SK-N-SH (cell line): ENCODE data around the gene DEAF1. TPM values are rescaled to one million over a fixed set of nuclear protein-coding genes. Genes with fewer than 3 reads are reported as not detected.

Experiments
- CTCF ChIA-PET: fragments of 300-600, 350-600 bp; formaldehyde crosslinking; extraction: SDS; loops from one replicate; lab custom pipeline; 2021; lab: Yijun Ruan, JAX
- POLR2A ChIA-PET: fragments of 350-600 bp; sonication (Branson Sonifier 250); formaldehyde crosslinking; extraction: SDS; loops from one replicate; lab custom pipeline; 2020; ENCODE audit warnings: antibody characterized with exemption, inconsistent platforms; lab: Yijun Ruan, JAX
- DNase-seq: peaks from one replicate; pipeline ENCODE4 v3.0.0; 2012
- H2AFZ ChIP-seq: fragments of 200-600 bp; sonication (generic); 2 replicates; pipeline ENCODE4 v1.8.1; 2016; ENCODE audit warnings: antibody characterized with exemption, mild to moderate bottlenecking, low read depth
- H3F3A ChIP-seq: fragments of 200-600 bp; sonication (generic); replicated peaks from 2 replicates; pipeline ENCODE3; 2016; ENCODE audit warnings: antibody characterized with exemption, mild to moderate bottlenecking; ENCODE audit not compliant: insufficient read depth
- H3K27ac ChIP-seq, 2 experiments: fragments of 200-500 bp in 1 of 2; fragments of 200-600 bp in 1 of 2; sonication (Bioruptor generic) in 1 of 2; sonication (generic), shearing (Covaris generic) in 1 of 2; 2 replicates each; pipeline versions ENCODE4 v1.5.1 to v1.6.1; 2014 to 2016; ENCODE audit warnings: low read depth in 2 of 2, inconsistent platforms in 1 of 2, low read length in 1 of 2, mild to moderate bottlenecking in 1 of 2, mixed read lengths in 1 of 2
- H3K27me3 ChIP-seq: fragments of 200-600 bp; sonication (generic), shearing (Covaris generic); 2 replicates; pipeline ENCODE4 v1.6.1; 2016; ENCODE audit warnings: mixed run types; ENCODE audit not compliant: insufficient read depth
- H3K36me3 ChIP-seq, 2 experiments: fragments of 200-500 bp in 1 of 2; fragments of 200-600 bp in 1 of 2; sonication (Bioruptor generic) in 1 of 2; sonication (generic) in 1 of 2; replicated peaks in 1 of 2; 2 replicates each; pipeline versions ENCODE3 to v1.5.1; 2014 to 2016; ENCODE audit warnings: low read length in 1 of 2, mild to moderate bottlenecking in 1 of 2; ENCODE audit not compliant: insufficient read depth in 2 of 2, control insufficient read depth in 1 of 2
- H3K4me1 ChIP-seq, 2 experiments: fragments of 200-500 bp in 1 of 2; fragments of 200-600 bp in 1 of 2; sonication (Bioruptor generic) in 1 of 2; sonication (generic), shearing (Covaris generic) in 1 of 2; 2 replicates each; pipeline versions ENCODE4 v1.5.1 to v1.6.1; 2014 to 2016; ENCODE audit warnings: low read depth in 1 of 2, low read length in 1 of 2, mixed run types in 1 of 2; ENCODE audit not compliant: insufficient read depth in 2 of 2, control insufficient read depth in 1 of 2
- H3K4me2 ChIP-seq: fragments of 200-600 bp; sonication (generic), shearing (Covaris generic); 2 replicates; pipeline ENCODE4 v1.6.1; 2017; ENCODE audit warnings: mixed run types
- H3K4me3 ChIP-seq, 2 experiments: fragments of 200-500 bp in 1 of 2; fragments of 200-600 bp in 1 of 2; sonication (Bioruptor generic) in 1 of 2; sonication (generic), shearing (Covaris generic) in 1 of 2; 2 replicates each; pipeline versions ENCODE4 v1.5.1 to v1.8.1; 2014 to 2016; ENCODE audit warnings: low read depth in 2 of 2, inconsistent platforms in 1 of 2, low read length in 1 of 2, mild to moderate bottlenecking in 1 of 2, mixed read lengths in 1 of 2, moderate library complexity in 1 of 2
- H3K79me2 ChIP-seq: fragments of 200-600 bp; sonication (generic); 2 replicates; pipeline ENCODE4 v1.8.1; 2017; ENCODE audit warnings: mild to moderate bottlenecking; ENCODE audit not compliant: insufficient read depth
- H3K9ac ChIP-seq: fragments of 200-600 bp; sonication (generic); 2 replicates; pipeline ENCODE4 v1.6.1; 2017; ENCODE audit warnings: mixed run types
- H3K9me2 ChIP-seq: fragments of 200-600 bp; sonication (generic); 2 replicates; pipeline ENCODE4 v1.6.1; 2017; ENCODE audit warnings: mixed run types
- H3K9me3 ChIP-seq: fragments of 200-600 bp; sonication (generic); 2 replicates; pipeline ENCODE4 v1.6.1; 2017; ENCODE audit warnings: mixed run types, mild to moderate bottlenecking, moderate library complexity
- H4K20me1 ChIP-seq: fragments of 200-600 bp; sonication (generic); 2 replicates; pipeline ENCODE4 v1.6.1; 2017; ENCODE audit warnings: mild to moderate bottlenecking, mixed run types; ENCODE audit not compliant: insufficient read depth
- CHD2 ChIP-seq: fragments of 150-350 bp; IDR thresholded peaks from 2 replicates; pipeline ENCODE4 v1.6.1; 2018; ENCODE audit warnings: low read length; ENCODE audit not compliant: partially characterized antibody
- ELF1 ChIP-seq: IDR thresholded peaks from 2 replicates; pipeline ENCODE4 v1.4.0; 2012
- EP300 ChIP-seq, 2 experiments: IDR thresholded peaks; 2 replicates each; pipeline versions ENCODE4 v1.4.0 to v1.6.1; 2012; ENCODE audit warnings: borderline replicate concordance in 1 of 2, low read depth in 1 of 2, low read length in 1 of 2
- FOSL2 ChIP-seq: IDR thresholded peaks from 2 replicates; pipeline ENCODE4 v1.4.0; 2012; ENCODE audit warnings: low read depth, mild to moderate bottlenecking, moderate library complexity, borderline replicate concordance
- FOXJ3 ChIP-seq: sonication (generic); formaldehyde crosslinking; IDR thresholded peaks from 2 replicates; pipeline ENCODE4 v1.5.1; 2020; ENCODE audit warnings: mild to moderate bottlenecking, missing genetic modification reagents
- FOXM1 ChIP-seq: IDR thresholded peaks from 2 replicates; pipeline ENCODE4 v1.4.0; 2012; ENCODE audit warnings: low read depth, mild to moderate bottlenecking
- GABPA ChIP-seq: IDR thresholded peaks from 2 replicates; pipeline ENCODE4 v1.4.0; 2012; ENCODE audit warnings: low read depth, mild to moderate bottlenecking
- GATA2 ChIP-seq: sonication (generic); formaldehyde crosslinking; IDR thresholded peaks from 2 replicates; pipeline ENCODE4 v1.5.0; 2020; ENCODE audit warnings: mild to moderate bottlenecking, missing genetic modification reagents
- NRF1 ChIP-seq: IDR thresholded peaks from 2 replicates; pipeline ENCODE4 v1.6.1; 2012; ENCODE audit warnings: low read depth, mild to moderate bottlenecking, low read length
- RAD21 ChIP-seq: IDR thresholded peaks from 2 replicates; pipeline ENCODE4 v1.6.1; 2012; ENCODE audit warnings: mild to moderate bottlenecking, low read length
- RCOR1 ChIP-seq: fragments of 150-350 bp; IDR thresholded peaks from 2 replicates; pipeline ENCODE4 v1.6.1; 2017; ENCODE audit warnings: antibody characterized with exemption, low read length
- RFX5 ChIP-seq: IDR thresholded peaks from 2 replicates; pipeline ENCODE4 v1.6.1; 2012; ENCODE audit warnings: mild to moderate bottlenecking, improper control_type of control experiment, low read length
- RXRA ChIP-seq: IDR thresholded peaks from 2 replicates; pipeline ENCODE4 v1.4.0; 2012; ENCODE audit warnings: low read depth, mild to moderate bottlenecking, borderline replicate concordance
- SMC3 ChIP-seq: IDR thresholded peaks from 2 replicates; pipeline ENCODE4 v1.6.1; 2012; ENCODE audit warnings: low read depth, low read length, improper control_type of control experiment
- TAF1 ChIP-seq: IDR thresholded peaks from 2 replicates; pipeline ENCODE4 v1.6.1; 2012; ENCODE audit warnings: low read depth, mild to moderate bottlenecking, low read length, moderate library complexity, borderline replicate concordance
- TCF12 ChIP-seq: IDR thresholded peaks from 2 replicates; pipeline ENCODE4 v1.4.0; 2012
- TEAD4 ChIP-seq: IDR thresholded peaks from 2 replicates; pipeline ENCODE4 v1.4.0; 2012; ENCODE audit warnings: mild to moderate bottlenecking, borderline replicate concordance; ENCODE audit not compliant: insufficient read depth
- YY1 ChIP-seq: IDR thresholded peaks from 2 replicates; pipeline ENCODE4 v1.4.0; 2012; ENCODE audit warnings: low read depth, mild to moderate bottlenecking
- WGBS: methylation state at CpG from one replicate; pipeline ENCODE4 v1.1.6; 2017; ENCODE audit warnings: low lambda C conversion rate; 5-methylcytosine and 5-hydroxymethylcytosine counted together
- polyA plus RNA-seq, 3 experiments: library from polyadenylated mRNA; depleted of rRNA; stranded (reverse); fragments of >200 nt; gene quantifications; 2 replicates each; pipeline ENCODE4 v1.2.3, GENCODE V29; 2012
- TF ChIP-seq, protein P1 (sequence below): IDR thresholded peaks from 2 replicates; pipeline ENCODE4 v1.4.0; 2012; ENCODE audit warnings: low read depth, borderline replicate concordance
- TF ChIP-seq, protein P2 (sequence below): IDR thresholded peaks from 2 replicates; pipeline ENCODE4; 2012

DEAF1 gene
- polyA plus RNA-seq, 1 of the 3 experiments (the other 2 are of a cell fraction): 40.6 TPM

DNA sequence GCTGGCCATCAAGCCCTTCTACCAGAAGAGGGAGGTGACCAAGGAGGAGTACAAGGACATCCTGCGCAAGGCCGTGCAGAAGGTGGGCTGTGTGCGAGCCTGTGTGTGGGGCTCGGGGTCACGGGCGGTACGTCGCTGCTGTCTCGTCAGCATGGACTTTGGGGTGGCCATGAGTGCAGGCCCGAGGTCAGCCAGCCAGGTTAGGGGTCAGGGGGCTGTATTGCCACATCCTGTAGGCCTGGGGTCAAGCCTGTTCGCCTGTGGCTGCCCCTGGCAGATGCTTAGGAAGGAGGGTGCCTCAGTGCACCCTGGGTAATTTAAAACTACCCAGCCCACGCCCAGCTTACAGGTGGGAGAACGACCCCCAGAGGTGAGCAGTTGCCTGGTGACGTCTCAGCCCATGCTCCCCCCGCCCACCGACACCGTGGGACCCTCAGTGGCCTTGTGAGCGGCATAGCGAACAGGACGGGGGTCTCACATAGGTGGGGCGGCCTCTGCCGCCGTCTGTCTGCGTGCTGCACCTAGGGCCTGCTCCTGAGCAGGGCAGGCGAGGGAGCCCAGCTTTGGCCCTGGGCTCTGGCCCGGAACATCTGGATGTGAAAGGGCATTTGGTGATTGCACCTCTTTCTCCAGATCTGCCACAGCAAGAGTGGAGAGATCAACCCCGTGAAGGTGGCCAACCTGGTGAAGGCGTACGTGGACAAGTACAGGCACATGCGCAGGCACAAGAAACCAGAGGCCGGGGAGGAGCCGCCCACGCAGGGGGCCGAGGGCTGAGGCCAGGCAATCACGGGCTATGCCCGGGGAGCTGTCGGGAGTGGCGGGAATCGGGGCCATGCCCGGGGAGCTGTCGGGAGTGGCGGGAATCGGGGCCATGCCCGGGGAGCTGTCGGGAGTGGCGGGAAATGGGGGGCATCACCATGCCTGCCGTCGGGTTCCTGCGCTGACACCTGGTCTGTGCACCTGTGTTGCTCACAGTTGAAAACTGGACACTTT is 83.7 kb downstream of the DEAF1 start:
- H3K4me2 ChIP-seq: no peak overlapping the region
- H3K9me3 ChIP-seq: no peaks in the 10 kb centered on the region
- H3K4me1 ChIP-seq: peaks cover 0 to 19% of the 10 kb centered on the region in 2 experiments; a peak in 1 of 4 replicates
- H3F3A ChIP-seq: peaks cover 6% of the 10 kb centered on the region
- H3K27ac ChIP-seq: no peak overlapping the region
- peaks cover 7% of the 10 kb centered on the region; the same call in 1 of the 2 replicates for H3K79me2 ChIP-seq
- H3K9ac ChIP-seq: no peak overlapping the region
- H3K36me3 ChIP-seq: peaks cover 30 to 69% of the 10 kb centered on the region in 2 experiments
- no peak for DNase-seq
- ChIA-PET POLR2A (no interaction called here), CTCF (interaction anchor here (0.8 kb wide), 1 partner anchor 15 kb away, joined by 3 read pairs; no protein-coding TSS in a partner anchor)
- H3K9me2 ChIP-seq: no peaks in the 10 kb centered on the region
- no peak for TF ChIP-seq EP300 (IDR thresholded peaks at IDR 0.05; ENCODE audit: borderline replicate concordance in 1 of 2, low read depth in 1 of 2, low read length in 1 of 2)
- no peak for TF ChIP-seq TAF1
- TF ChIP-seq NRF1: no peak
- TF ChIP-seq FOXJ3: no peak
- TF ChIP-seq GATA2 (CRISPR knock-in tag): no peak
- TF ChIP-seq FOSL2: no peak
- TF ChIP-seq SMC3: no peak
- TF ChIP-seq FOXM1: no peak
- no peak for TF ChIP-seq YY1
- TF ChIP-seq, protein P1, sequence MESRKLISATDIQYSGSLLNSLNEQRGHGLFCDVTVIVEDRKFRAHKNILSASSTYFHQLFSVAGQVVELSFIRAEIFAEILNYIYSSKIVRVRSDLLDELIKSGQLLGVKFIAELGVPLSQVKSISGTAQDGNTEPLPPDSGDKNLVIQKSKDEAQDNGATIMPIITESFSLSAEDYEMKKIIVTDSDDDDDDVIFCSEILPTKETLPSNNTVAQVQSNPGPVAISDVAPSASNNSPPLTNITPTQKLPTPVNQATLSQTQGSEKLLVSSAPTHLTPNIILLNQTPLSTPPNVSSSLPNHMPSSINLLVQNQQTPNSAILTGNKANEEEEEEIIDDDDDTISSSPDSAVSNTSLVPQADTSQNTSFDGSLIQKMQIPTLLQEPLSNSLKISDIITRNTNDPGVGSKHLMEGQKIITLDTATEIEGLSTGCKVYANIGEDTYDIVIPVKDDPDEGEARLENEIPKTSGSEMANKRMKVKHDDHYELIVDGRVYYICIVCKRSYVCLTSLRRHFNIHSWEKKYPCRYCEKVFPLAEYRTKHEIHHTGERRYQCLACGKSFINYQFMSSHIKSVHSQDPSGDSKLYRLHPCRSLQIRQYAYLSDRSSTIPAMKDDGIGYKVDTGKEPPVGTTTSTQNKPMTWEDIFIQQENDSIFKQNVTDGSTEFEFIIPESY: no peak
- no peak for TF ChIP-seq TEAD4
- no peak for TF ChIP-seq RCOR1
- TF ChIP-seq GABPA: no peak
- TF ChIP-seq RAD21: no peak
- no peak for TF ChIP-seq RXRA
- no peak for TF ChIP-seq RFX5
- TF ChIP-seq, protein P2, sequence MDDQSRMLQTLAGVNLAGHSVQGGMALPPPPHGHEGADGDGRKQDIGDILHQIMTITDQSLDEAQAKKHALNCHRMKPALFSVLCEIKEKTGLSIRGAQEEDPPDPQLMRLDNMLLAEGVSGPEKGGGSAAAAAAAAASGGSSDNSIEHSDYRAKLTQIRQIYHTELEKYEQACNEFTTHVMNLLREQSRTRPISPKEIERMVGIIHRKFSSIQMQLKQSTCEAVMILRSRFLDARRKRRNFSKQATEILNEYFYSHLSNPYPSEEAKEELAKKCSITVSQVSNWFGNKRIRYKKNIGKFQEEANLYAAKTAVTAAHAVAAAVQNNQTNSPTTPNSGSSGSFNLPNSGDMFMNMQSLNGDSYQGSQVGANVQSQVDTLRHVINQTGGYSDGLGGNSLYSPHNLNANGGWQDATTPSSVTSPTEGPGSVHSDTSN: no peak
- no peak for TF ChIP-seq CHD2
- no peak for TF ChIP-seq ELF1
- no peak for TF ChIP-seq TCF12
- H4K20me1 ChIP-seq: peaks cover 31% of the 10 kb centered on the region
- 92% methylated on average over 42 of the region's 49 CpGs for WGBS
- H3K27me3 ChIP-seq: no peaks in the 10 kb centered on the region
- H3K4me3 ChIP-seq: no peak overlapping the region
- H2AFZ ChIP-seq: no peak overlapping the region
